GM12801 (cell line): ENCODE results near the gene ARHGAP27.

Source experiments
- CTCF ChIP-seq: IDR thresholded peaks from one replicate; pipeline ENCODE4 v1.5.1; 2011; ENCODE audit warnings: control low read depth; ENCODE audit not compliant: insufficient read length; ENCODE audit errors: extremely low read depth

Gene ARHGAP27

GRCh38 chr17:45351831-45352230, 80.8 kb downstream of the ARHGAP27 start:
- no peak for TF ChIP-seq CTCF

GRCh38 chr17:45347444-45347843, 85.2 kb downstream of the ARHGAP27 start:
- TF ChIP-seq CTCF: no peak

- no peak for TF ChIP-seq CTCF
Measured at GRCh38 chr17:45346216-45347015, 86.3 kb downstream of the ARHGAP27 start.

GRCh38 chr17:45345554-45346215, 87.0 kb downstream of the ARHGAP27 start:
- no peak for TF ChIP-seq CTCF

GRCh38 chr17:45345246-45345553, 87.5 kb downstream of the ARHGAP27 start:
- TF ChIP-seq CTCF: no peak
